Measurements from ENCODE around the gene IFIT5. TPM values are rescaled to one million over a fixed set of nuclear protein-coding genes. Genes with fewer than 3 reads are reported as not detected.
"Not testable (repeated sequence)": the region's sequence is repeated elsewhere in the genome, so short reads cannot be mapped to it uniquely, and the experiment has no call there.

The IFIT5 gene
- total RNA-seq, result 19.5 and 21.6 TPM in 2 replicates
- polyA plus RNA-seq (2012), result 4.4 TPM

- peak; percentile 77 for DNase-seq (ENCODE audit: low read depth)
Observed at GRCh38 chr10:89414146-89414878, at the start of gene IFIT5. Gene IFIT5 (plus strand): TSS chr10:89414568. CDS start chr10:89414799, 231 bp downstream.

GRCh38 chr10:89367529-89367928 lies 46.8 kb upstream of the IFIT5 start:
- no peak for DNase-seq (ENCODE audit: low read depth)

- DNase-seq (ENCODE audit: low read depth), result no peak
Observed at GRCh38 chr10:89368129-89368528, 46.2 kb upstream of the IFIT5 start.

- DNase-seq (ENCODE audit: low read depth), result peak; percentile 85
Observed at GRCh38 chr10:89369156-89370105, 44.9 kb upstream of the IFIT5 start.

GRCh38 chr10:89371079-89371478 lies 43.3 kb upstream of the IFIT5 start:
- DNase-seq (ENCODE audit: low read depth), result no peak

GRCh38 chr10:89371987-89372386 lies 42.4 kb upstream of the IFIT5 start:
- no peak for DNase-seq (ENCODE audit: low read depth)

- DNase-seq (ENCODE audit: low read depth), result peak; percentile 85
Observed at GRCh38 chr10:89373916-89374711, 40.3 kb upstream of the IFIT5 start.

GRCh38 chr10:89374713-89375141 lies 39.6 kb upstream of the IFIT5 start:
- no peak for DNase-seq (ENCODE audit: low read depth)

- no peak for DNase-seq (ENCODE audit: low read depth)
Observed at GRCh38 chr10:89377705-89378637, 36.4 kb upstream of the IFIT5 start, which contains the start of gene IFIT1B. Gene IFIT1B (plus strand): TSS chr10:89378056. CDS start chr10:89378136, 80 bp downstream.

- no peak for DNase-seq (ENCODE audit: low read depth)
Observed at GRCh38 chr10:89379103-89379502, 35.3 kb upstream of the IFIT5 start.

- DNase-seq (ENCODE audit: low read depth), result no peak
Observed at GRCh38 chr10:89382757-89383156, 31.6 kb upstream of the IFIT5 start.

- no peak for DNase-seq (ENCODE audit: low read depth)
Observed at GRCh38 chr10:89384474-89385340, 29.7 kb upstream of the IFIT5 start.

GRCh38 chr10:89388806-89389205 lies 25.6 kb upstream of the IFIT5 start:
- DNase-seq (ENCODE audit: low read depth), result no peak

GRCh38 chr10:89389254-89389653 lies 25.1 kb upstream of the IFIT5 start:
- DNase-seq (ENCODE audit: low read depth), result peak; percentile 31

GRCh38 chr10:89390476-89391225 lies 23.7 kb upstream of the IFIT5 start:
- peak; percentile 59 for DNase-seq (ENCODE audit: low read depth)

- DNase-seq (ENCODE audit: low read depth), result not testable (repeated sequence)
Observed at GRCh38 chr10:89391226-89391576, 23.2 kb upstream of the IFIT5 start.

- peak; percentile 84 for DNase-seq (ENCODE audit: low read depth)
Observed at GRCh38 chr10:89391907-89392756, 22.2 kb upstream of the IFIT5 start, which contains the start of gene IFIT1. Gene IFIT1 (plus strand): TSS chr10:89392623. CDS start chr10:89392713, 90 bp downstream.
